KOPT-K1 (cell line): Measurements from ENCODE around the gene NUDT1.

Experiments used
- H3K27ac ChIP-seq: fragments of 200-600 bp; sonication (generic); 2 replicates; pipeline ENCODE4 v1.5.1; 2016; ENCODE audit warnings: antibody characterized with exemption, mild to moderate bottlenecking, low read depth, low read length; ENCODE audit not compliant: poor library complexity, severe bottlenecking
- H3K36me3 ChIP-seq: fragments of 200-600 bp; sonication (generic); 2 replicates; pipeline ENCODE4 v1.5.1; 2017; ENCODE audit warnings: antibody characterized with exemption, mild to moderate bottlenecking, low read length, moderate library complexity; ENCODE audit not compliant: insufficient read depth
- H3K9me3 ChIP-seq: fragments of 200-600 bp; sonication (generic); 2 replicates; pipeline ENCODE4 v1.5.1; 2017; ENCODE audit warnings: antibody characterized with exemption, low read length, mild to moderate bottlenecking; ENCODE audit not compliant: insufficient read depth, poor library complexity, severe bottlenecking

Gene NUDT1

DNA sequence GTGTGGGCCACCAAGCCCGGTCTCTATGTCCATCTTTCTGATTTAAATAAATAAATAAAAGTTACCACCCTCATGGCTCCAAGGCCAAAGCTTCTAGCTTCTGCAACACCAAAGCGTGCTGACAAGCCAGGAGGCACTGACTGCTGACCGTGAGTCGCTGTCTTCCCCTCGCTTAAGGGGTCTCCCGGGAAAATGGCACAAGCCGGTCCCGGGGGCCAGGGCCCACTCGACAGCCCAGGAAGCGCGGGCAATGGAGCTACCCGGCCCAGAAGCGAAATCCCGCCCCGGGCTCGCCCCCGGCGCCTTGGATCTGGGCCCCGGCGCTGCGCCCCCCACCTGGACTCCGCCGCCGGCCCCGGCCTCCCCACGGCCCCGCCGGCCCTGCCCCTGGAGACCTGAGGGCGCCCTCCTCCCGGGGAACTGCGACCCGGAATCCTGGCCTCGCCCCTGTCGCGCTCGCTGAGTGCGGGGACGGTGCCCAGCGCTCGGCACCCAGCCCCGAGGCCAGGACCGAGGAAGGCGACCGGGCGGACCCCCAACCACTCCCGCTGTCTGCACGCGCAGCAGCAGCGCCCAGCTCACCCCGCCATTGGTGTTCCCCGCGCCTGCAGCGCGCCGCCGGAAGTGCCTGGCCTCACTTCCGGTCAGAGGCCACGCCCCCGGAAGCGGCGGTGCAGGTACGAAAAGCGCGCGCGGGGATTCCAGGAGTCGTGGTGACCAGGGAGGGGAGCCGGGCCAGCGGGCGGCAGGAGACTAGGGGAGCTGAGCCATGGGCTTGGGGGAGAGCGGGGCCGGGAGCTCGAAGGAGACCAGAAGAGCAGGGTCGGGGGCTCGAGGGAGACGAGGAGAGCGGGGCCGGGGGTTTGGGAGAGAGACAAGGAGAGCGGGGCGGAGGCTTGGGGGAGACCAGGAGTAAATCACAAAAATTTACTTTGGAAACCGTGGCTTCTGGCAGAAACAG is at the start of gene NUDT1, which contains the start of gene MRM2:
TSS of gene NUDT1 (plus strand) at position 647 of the 961 bp plus-strand sequence. CDS start 2,349 bp downstream, outside the sequence.
TSS of gene MRM2 (minus strand) at position 626 of the 961 bp plus-strand sequence. CDS start at position 590, 36 bp downstream.
- Histone ChIP-seq H3K36me3 (peaks cover 60% of the 10 kb centered on the region), H3K9me3 (no peaks in the 10 kb centered on the region), H3K27ac (peak within 1 kb of the TSS; percentile 82)

DNA sequence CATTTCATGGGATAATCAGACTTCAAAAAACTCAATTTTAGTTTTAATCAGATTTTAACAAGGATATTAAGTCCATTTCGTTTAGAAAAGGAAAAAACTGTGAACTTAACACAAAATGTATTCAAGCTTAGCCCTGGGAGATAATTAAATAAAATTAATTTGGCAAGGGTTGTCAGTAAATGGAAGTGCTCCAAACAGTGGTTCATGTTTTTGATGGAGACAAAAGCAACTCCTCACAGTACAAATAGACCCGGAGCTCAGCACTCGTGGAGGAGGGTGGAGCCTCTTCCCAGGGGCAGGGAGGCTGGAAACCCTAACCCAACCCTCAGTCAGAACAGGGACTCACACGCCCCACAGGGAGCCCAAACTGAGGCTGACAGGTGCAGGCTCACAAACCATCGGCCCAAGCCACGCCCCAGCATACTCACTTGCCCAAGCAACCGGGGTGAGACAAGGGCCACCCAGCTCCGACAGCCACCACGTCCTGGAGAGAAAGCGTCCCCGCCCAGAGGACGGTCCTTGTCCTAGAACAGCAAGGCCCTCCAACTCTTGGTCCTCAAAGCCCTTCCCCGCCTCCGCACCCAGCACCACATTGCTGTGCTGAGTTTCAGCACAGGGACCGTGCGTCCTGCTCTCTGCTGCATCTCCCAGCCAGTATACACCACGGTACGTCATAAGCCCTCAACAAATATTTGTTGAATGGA is 49.0 kb upstream of the NUDT1 start:
- Histone ChIP-seq H3K36me3 (peaks cover 89% of the 10 kb centered on the region), H3K9me3 (peaks cover 41% of the 10 kb centered on the region), H3K27ac (no peak overlapping the region)

DNA sequence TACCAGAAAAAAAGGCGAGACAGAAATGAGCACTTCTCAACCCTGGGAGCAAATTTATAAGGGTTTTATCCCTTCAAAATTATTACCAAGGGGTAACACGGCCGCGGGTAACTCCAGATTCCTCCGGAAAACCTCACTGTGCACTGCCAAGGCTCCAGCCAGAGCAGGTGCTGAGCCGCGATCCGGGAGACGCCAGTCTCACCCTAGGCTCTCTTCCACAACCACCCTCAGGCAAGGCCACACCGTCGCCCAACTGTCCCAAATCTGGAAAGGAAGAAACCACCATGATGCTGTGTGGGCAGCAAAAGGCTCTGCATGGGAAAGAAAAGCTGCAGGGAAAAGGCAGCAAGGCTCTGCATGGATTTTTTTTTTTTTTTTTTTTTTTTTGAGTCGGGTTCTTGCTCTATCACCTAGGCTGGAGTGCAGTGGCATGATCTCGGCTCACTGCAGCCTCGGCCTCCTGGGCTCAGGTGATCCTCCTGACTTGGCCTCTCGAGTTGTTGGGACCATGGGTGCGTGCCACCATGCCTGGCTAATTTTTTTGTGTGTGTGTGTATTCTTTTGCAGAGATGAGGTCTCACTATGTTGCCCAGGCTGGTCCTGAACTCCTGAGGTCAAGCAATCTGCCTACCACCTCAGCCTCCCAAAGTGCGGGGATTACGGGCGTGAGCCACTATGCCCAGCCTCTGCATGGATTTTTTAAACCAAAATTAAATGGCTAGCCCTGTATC is 48.3 kb upstream of the NUDT1 start:
- Histone ChIP-seq H3K27ac (no peak overlapping the region), H3K36me3 (peaks cover 88% of the 10 kb centered on the region), H3K9me3 (peaks cover 34% of the 10 kb centered on the region)

DNA sequence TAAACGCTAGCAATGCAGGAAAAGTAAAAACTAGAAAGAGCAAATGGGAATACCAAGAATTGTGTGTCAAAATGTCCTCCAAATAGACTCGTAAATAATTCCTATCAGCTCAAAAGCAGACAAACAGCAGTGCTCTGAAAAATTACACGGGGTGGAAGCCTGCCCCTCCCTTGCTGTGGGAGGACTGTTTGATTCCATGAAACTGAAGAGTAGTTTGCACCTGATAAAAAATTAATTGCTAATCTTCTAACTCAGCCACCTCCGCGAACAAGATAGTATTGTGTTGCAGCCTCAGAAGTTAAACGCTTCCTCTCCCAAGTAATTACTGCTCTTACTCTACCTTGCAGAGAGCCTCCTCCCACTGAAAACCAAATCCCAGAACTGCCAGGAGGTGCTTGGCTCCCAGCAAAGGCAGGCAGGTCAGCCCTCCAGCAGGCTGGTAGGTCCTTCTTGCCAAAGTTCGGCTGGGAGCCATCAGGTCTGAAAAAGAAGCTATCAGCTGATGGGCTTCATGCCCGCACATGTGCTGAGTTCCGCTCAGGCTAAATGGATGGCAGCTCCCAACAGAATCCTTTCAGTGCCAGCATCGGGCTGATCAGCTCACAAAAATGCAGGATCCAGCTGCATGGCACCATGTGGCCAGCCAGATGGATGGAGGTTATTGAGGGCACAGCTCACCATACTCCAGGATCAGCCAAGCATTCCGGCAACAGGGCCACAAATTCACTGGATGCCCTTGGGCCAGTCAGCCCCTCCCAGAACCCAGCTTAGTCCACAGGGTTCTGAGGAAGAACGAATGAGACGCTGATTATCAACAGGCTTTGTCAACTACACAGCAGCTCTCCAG is 46.4 kb upstream of the NUDT1 start:
- H3K36me3 ChIP-seq, result peaks cover 88% of the 10 kb centered on the region
- H3K27ac ChIP-seq, result no peak overlapping the region
- peaks cover 19% of the 10 kb centered on the region for H3K9me3 ChIP-seq

DNA sequence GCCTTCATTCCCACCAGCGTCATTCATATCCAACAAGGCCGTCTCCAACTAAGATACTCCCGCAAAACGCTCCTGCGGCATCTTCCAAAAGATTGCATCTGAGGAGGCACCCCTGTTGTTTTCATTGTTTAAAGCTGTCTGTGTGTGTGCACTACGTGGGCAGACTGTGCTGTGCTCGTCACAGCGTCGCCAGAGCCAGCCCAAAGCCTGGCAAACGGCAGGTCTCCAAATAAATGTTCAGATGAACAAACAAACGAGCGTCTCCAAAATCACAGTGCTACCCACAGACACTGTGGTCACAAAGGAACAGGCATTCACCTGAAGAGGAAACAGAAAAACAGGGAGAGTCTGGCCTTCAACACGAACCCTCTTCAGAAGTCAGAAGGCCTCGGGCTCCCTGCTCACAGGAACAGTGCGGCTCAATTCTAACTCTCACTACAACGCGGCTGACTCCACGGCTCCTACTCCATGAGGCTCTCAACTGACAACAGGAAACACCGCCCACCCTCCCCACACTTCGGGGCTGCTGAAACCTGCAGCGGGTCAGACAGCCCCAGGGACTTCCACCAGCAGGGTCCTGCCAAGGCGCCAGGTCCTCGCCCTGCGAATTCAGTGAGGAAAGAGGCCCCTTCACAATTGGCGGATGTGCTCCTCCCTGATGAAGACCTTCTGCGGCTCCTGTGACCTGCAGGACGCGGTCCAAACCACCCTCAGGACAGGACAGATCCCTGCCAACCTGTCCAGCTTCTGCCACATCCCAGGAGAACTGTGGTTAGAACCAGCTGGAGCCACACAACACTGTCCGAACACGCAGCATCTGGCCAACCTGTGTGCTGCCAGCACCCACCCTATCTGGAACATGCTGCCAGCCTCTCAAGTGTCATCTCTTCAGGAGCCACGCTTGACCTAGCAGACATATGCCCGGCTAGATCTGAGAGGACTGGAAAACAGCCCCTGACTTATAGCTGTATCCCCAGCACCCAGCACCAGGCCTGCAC is 45.3 kb upstream of the NUDT1 start:
- Histone ChIP-seq H3K27ac (no peak overlapping the region), H3K36me3 (peaks cover 86% of the 10 kb centered on the region)

DNA sequence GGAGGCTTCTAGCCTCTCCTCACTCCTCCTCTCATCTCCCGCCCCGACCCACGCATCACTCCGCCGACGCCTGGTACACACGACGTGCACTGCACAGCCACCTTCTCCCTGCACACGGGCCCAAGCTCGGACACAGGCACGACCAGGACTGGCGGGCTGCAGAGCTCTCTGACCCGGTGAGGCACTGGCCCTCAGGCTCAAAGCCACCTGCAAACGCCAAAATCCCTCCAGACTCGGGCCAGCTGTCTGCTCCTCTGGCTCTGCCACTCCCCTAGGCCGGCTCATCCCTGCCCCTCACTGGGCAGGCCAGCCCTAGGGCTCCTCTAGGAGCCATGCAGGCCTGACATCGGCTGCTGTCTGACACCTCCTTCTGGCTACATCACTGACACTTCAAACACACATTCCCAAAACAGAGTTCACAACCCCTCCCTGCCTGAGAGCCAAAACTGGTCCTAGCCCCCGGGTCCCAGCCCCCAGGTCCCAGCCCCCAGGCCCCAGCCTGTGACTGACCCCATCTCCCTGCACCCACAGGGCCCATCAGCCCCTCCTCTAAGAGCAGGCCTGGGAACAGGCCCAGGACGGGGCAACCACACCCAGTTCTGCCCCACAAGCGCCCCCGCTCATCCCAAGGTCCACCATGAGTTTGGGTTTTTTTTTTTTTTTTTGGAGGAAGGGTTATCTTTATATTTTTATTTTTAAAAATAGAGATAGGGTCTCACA is 44.4 kb upstream of the NUDT1 start:
- Histone ChIP-seq H3K36me3 (peaks cover 92% of the 10 kb centered on the region), H3K9me3 (peaks cover 19% of the 10 kb centered on the region), H3K27ac (no peak overlapping the region)

More for the DNA sequence above, 45.3 kb upstream of the NUDT1 start:
- peaks cover 19% of the 10 kb centered on the region for H3K9me3 ChIP-seq

DNA sequence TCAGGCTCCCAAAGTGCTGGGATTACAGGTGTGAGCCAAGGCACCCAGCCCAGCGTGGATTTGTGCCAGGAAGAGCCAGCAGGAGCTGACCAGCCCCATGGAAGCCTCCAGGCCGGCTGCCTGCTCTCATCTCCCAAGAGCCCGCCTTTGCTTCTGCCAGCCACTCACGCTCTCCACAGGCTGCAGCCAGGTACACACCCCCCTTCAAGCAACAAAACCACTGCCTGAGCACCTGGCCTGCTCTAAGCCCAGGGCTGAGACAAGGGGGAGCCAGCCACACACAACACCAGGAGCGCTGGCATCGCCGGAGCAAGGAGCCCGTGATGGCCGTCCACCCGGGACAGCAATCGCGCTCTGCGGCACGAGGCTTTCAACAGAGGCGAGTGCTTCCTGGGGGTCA is 43.8 kb upstream of the NUDT1 start:
- H3K36me3 ChIP-seq, result peaks cover 92% of the 10 kb centered on the region
- H3K27ac ChIP-seq, result no peak overlapping the region
- H3K9me3 ChIP-seq, result peaks cover 19% of the 10 kb centered on the region

DNA sequence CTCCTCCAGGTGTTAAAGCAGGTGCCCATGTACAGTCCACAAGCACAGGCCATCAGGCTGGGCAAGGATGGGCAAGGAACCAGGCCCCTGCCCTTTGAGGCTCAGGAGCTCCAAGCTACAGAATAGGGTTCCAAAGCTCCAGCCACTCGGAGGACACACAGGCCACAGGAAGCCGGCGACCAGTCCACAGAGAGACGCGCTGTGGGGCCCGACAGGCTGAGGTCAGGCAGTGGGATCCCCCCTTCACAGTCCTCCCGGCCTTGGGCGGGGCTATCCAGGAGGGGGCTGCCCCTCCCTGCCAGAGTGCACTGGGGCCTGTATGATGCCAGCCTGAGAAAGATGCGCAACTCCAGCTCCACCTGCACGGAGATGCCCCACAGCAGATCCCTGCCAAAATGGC is 43.3 kb upstream of the NUDT1 start:
- Histone ChIP-seq H3K9me3 (peaks cover 19% of the 10 kb centered on the region), H3K27ac (no peak overlapping the region), H3K36me3 (peaks cover 92% of the 10 kb centered on the region)

DNA sequence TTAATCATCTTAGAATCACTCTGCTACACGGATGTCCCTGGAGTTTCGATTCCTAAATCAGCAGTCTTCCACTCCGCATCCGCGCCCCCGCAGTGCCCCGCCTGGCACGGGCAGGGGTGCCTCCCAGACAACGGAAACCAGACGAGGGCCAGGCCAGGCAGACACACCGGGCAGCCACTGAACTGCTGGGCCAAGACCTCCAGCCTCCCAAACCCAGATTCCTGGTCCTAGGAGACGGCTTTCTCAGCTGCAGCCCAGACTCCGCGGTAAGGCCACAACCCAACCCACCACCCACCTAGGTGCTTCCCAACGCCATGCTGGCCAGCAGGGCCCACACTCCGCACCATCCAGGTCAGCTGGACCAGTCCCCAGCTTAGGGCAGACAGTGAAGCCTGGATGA is 42.5 kb upstream of the NUDT1 start:
- H3K9me3 ChIP-seq, result peaks cover 19% of the 10 kb centered on the region
- no peak overlapping the region for H3K27ac ChIP-seq
- H3K36me3 ChIP-seq, result peaks cover 92% of the 10 kb centered on the region

DNA sequence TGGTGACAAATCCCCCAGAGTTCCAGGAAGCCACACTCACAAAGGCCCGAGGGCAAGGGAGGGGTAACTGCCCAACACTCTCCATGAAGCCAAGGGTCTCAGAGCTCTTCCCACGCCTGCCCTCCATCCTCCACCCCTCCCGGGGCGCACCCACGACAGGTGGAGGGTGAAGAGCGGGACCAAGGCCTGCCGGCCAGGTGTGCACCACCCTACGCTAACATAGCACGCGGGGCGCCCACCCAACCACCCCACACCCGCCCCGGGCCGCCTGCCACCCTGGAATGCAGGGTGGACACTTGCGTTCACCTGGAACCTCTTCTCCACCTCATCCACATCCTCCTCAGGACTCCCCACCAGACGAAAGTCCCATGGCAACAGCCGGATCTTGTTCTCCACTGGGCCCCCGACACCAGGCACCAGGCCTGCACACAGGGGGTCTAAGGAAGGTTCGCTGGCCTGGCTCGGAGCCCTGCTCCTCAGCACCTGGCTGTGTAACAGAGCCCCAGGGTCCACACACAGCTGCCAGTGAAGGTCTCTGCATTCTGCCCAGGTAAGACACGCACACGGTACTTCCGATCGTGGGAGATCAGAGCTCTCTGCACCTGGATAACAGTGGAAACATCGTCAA is 42.0 kb upstream of the NUDT1 start:
- peaks cover 17% of the 10 kb centered on the region for H3K9me3 ChIP-seq
- no peak overlapping the region for H3K27ac ChIP-seq
- peaks cover 92% of the 10 kb centered on the region for H3K36me3 ChIP-seq

DNA sequence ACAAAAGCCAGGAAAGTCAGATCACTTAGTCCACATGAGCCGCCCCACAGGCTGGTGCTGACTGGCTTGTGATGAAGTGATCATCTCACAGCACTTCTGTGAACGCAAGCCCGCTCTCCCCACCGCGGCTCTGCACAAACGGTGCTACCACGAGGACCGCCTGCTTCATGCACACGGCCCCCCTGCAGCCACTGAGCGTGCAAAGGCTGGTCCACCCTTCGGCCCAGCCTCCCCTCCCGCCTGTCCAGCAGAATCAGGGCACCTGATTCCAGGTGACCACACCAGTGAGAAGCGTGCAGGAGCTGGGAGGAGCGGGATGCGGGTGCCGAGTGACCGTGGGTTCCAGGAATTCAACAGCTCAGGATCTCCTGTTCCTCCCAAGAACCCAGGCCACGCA is 41.4 kb upstream of the NUDT1 start:
- Histone ChIP-seq H3K9me3 (peaks cover 12% of the 10 kb centered on the region), H3K27ac (no peak overlapping the region), H3K36me3 (peaks cover 92% of the 10 kb centered on the region)

DNA sequence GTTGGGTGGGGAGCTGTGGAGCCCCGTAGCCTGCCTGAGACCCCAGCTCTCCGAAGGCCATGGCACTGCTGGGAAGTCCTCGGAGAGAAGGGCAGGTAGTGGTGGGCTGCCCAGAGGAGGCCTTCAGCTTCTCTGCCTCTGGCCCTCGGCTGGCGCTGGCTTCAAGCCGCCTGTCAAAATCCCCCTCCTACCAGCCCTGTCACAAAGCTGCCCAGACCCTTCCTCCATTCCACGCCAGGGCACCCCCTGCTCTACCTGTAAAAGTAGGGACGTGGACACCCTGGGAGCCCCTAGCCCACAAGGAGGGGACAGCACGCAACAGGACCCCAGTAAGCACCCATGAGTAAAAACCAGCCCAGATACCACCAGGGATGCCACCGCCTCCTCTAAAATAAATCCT is 40.9 kb upstream of the NUDT1 start:
- H3K27ac ChIP-seq, result no peak overlapping the region
- peaks cover 6% of the 10 kb centered on the region for H3K9me3 ChIP-seq
- peaks cover 92% of the 10 kb centered on the region for H3K36me3 ChIP-seq
